Stomach (tissue), 4 donors: ENCODE data around the gene SORCS2.

Source experiments
- POLR2A ChIP-seq, 4 donors: fragments of 450-650 bp; IDR thresholded peaks; one replicate each; pipeline ENCODE4 v1.6.1; 2016; ENCODE audit warnings: antibody characterized with exemption in 4 of 4, control low read depth in 2 of 4, mild to moderate bottlenecking in 1 of 4, moderate library complexity in 1 of 4
- POLR2AphosphoS5 ChIP-seq, 3 donors: sonication (generic); formaldehyde crosslinking; IDR thresholded peaks; one replicate each; pipeline ENCODE4 v1.6.1; 2016; ENCODE audit warnings: antibody characterized with exemption in 3 of 3
- TF ChIP-seq, protein P1 (sequence below), 7 experiments: fragments of 450-650 bp in 4 of 7; fragments of 200-600 bp in 3 of 7; sonication (generic) in 3 of 7; IDR thresholded peaks; one replicate each; pipeline ENCODE4 v1.5.1; 2016 to 2019; ENCODE audit warnings: antibody characterized with exemption in 7 of 7, control low read depth in 2 of 7, mild to moderate bottlenecking in 1 of 7

DNA sequence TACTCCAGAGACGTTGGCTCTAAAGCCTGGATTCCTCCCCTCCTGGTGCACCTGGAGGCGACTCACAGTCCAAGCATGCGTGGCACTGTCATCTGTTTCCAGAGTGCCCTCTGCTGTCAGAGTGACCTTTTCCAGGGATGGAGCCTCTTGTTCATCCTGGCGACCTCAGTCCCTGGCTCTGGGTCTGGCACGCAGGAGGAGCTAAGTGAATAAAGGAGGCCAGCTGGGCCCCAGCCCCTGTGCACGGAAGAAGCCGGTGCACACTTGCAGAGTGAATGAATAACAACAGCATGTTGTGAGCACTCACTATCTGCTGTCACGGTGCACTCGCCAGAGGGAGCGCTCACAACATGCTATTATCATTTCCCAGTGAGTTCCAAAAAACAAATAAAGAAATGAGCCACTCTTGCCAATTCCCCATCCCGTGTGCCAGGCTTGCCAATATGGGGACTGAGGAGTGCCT, 270.2 kb downstream of the SORCS2 start:
- TF ChIP-seq POLR2A (IDR thresholded peaks at IDR 0.05): no peak
- TF ChIP-seq, protein P1, sequence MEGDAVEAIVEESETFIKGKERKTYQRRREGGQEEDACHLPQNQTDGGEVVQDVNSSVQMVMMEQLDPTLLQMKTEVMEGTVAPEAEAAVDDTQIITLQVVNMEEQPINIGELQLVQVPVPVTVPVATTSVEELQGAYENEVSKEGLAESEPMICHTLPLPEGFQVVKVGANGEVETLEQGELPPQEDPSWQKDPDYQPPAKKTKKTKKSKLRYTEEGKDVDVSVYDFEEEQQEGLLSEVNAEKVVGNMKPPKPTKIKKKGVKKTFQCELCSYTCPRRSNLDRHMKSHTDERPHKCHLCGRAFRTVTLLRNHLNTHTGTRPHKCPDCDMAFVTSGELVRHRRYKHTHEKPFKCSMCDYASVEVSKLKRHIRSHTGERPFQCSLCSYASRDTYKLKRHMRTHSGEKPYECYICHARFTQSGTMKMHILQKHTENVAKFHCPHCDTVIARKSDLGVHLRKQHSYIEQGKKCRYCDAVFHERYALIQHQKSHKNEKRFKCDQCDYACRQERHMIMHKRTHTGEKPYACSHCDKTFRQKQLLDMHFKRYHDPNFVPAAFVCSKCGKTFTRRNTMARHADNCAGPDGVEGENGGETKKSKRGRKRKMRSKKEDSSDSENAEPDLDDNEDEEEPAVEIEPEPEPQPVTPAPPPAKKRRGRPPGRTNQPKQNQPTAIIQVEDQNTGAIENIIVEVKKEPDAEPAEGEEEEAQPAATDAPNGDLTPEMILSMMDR (IDR thresholded peaks at IDR 0.05): no peak
- TF ChIP-seq POLR2AphosphoS5 (IDR thresholded peaks at IDR 0.05): no peak
